UCSD-AML1 (cell line): Measurements from ENCODE around the gene GLIPR2.
"Not testable (repeated sequence)": the region's sequence is repeated elsewhere in the genome, so short reads cannot be mapped to it uniquely, and the experiment has no call there.

Experiments used
- DNase-seq: peaks from one replicate; lab custom pipeline; 2025; ENCODE audit not compliant: unreplicated experiment; lab: John Stamatoyannopoulos, UW

Gene GLIPR2

GRCh38 chr9:36143245-36143641 lies 6.7 kb downstream of the GLIPR2 start:
- DNase-seq, result no peak

- DNase-seq, result peak; percentile 51
Measured at GRCh38 chr9:36144309-36145232, 8.0 kb downstream of the GLIPR2 start.

GRCh38 chr9:36145970-36146369 lies 9.4 kb downstream of the GLIPR2 start:
- no peak for DNase-seq

- no peak for DNase-seq
Measured at GRCh38 chr9:36146651-36147050, 10.1 kb downstream of the GLIPR2 start.

GRCh38 chr9:36147441-36148175 lies 11.1 kb downstream of the GLIPR2 start:
- no peak for DNase-seq

- DNase-seq, result peak; percentile 48
Measured at GRCh38 chr9:36148311-36149051, 11.9 kb downstream of the GLIPR2 start.

- no peak for DNase-seq
Measured at GRCh38 chr9:36149197-36149596, 12.7 kb downstream of the GLIPR2 start.

GRCh38 chr9:36150574-36151315 lies 14.2 kb downstream of the GLIPR2 start:
- peak; percentile 54 for DNase-seq

GRCh38 chr9:36151316-36152210 lies 15.0 kb downstream of the GLIPR2 start:
- DNase-seq, result peak; percentile 86

GRCh38 chr9:36152741-36153438 lies 16.4 kb downstream of the GLIPR2 start:
- no peak for DNase-seq

GRCh38 chr9:36153746-36154145 lies 17.2 kb downstream of the GLIPR2 start:
- no peak for DNase-seq

GRCh38 chr9:36154331-36154952 lies 17.9 kb downstream of the GLIPR2 start:
- DNase-seq, result peak; percentile 32

GRCh38 chr9:36156116-36156515 lies 19.6 kb downstream of the GLIPR2 start:
- DNase-seq, result no peak

- no peak for DNase-seq
Measured at GRCh38 chr9:36158122-36158521, 21.6 kb downstream of the GLIPR2 start.

- DNase-seq, result no peak
Measured at GRCh38 chr9:36158917-36159316, 22.4 kb downstream of the GLIPR2 start.

- not testable (repeated sequence) for DNase-seq
Measured at GRCh38 chr9:36159509-36159908, 23.0 kb downstream of the GLIPR2 start.

GRCh38 chr9:36160126-36160525 lies 23.6 kb downstream of the GLIPR2 start:
- not testable (repeated sequence) for DNase-seq

- no peak for DNase-seq
Measured at GRCh38 chr9:36161187-36161586, 24.7 kb downstream of the GLIPR2 start.
